ENCODE measurements around the gene SUMF2. TPM values are rescaled to one million over a fixed set of nuclear protein-coding genes. Genes with fewer than 3 reads are reported as not detected.
A peak's percentile ranks its signal among the peaks of the same experiment; 100 is the strongest.
"Not testable (repeated sequence)": the region's sequence is repeated elsewhere in the genome, so short reads cannot be mapped to it uniquely, and the experiment has no call there.

SUMF2 gene
- polyA plus RNA-seq, 1 donor = 215 TPM

DNA sequence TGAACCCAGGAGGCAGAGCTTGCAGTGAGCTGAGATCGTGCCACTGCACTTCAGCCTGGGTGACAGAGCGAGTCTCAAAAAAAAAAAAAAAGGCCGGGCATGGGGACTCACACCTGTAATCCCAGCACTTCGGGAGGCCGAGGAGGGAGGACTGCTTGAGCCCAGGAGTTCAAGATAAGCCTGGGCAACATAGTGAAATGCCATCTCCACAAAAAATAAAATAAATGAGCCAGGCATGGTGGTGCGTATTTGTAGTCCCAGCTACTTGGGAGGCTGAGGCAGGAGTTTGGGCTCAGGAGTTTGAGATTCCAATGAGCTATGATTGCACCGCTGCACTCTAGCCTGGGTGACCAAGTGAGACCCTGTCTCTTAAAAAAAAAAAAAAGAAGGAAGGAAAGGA is 31.5 kb upstream of the SUMF2 start:
- not testable (repeated sequence) for H3K27me3 ChIP-seq (ENCODE audit: control insufficient read depth, insufficient read depth, low read length); DNase-seq; H3K9me3 ChIP-seq (ENCODE audit: control insufficient read depth, low read depth, low read length)
- Histone ChIP-seq H3K4me1 (ENCODE audit: control insufficient read depth, insufficient read depth, low read length) (peaks cover 25% of the 10 kb centered on the region), H3K27ac (ENCODE audit: low read length) (peak overlapping the region; percentile 70), H3K36me3 (ENCODE audit: control insufficient read depth, insufficient read depth, low read length) (peaks cover 25% of the 10 kb centered on the region), H3K4me3 (ENCODE audit: low read length) (peak overlapping the region; percentile 58)
- no CpG with 5 or more reads among the region's 7 CpGs for WGBS (ENCODE audit: insufficient coverage, low lambda C conversion rate)

DNA sequence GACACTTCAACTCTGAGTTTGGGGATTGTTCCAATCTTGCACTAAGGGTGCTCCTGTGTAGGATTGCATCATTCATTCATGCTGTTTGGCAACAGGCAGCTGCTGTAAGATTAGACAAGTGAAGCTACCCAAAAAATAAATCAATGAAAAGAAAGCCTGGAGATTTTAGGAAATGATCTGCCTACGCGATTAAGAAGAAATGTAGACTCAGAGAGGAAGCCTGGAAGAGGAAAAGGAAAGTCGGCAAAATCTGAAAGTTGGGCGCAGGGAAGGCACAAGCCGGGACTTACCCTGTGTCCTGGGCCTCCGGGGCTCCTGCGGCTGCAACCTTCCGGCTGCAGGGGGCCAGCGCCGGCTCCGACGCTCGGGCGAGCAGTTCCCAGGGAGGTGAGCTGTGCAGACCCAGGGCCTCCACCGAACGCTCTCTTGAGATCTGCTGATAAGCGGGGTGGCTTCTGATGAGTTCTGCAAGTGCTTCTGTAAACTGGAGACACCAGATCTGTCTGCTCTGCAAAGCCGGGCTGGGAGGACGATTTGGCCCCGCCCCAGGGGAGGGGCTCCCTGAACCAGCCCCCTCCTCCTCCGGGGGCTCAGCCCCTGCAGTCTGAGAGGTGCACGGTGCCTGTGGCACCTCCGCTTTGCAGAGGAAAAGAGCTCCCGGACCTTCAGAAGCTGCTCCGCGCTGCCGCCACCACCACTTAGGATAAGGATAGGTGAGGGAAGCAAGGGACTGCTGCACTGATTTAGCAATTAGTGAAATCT is 30.2 kb upstream of the SUMF2 start:
- peak; percentile 80 to 89 for DNase-seq
- Histone ChIP-seq H3K4me1 (ENCODE audit: control insufficient read depth, insufficient read depth, low read length) (peaks cover 17% of the 10 kb centered on the region), H3K27me3 (ENCODE audit: control insufficient read depth, insufficient read depth, low read length) (no peaks in the 10 kb centered on the region), H3K27ac (ENCODE audit: low read length) (peak overlapping the region; percentile 70), H3K9me3 (ENCODE audit: control insufficient read depth, low read depth, low read length) (no peaks in the 10 kb centered on the region), H3K36me3 (ENCODE audit: control insufficient read depth, insufficient read depth, low read length) (peaks cover 15% of the 10 kb centered on the region), H3K4me3 (ENCODE audit: low read length) (peak overlapping the region; percentile 58)
- WGBS (ENCODE audit: insufficient coverage, low lambda C conversion rate) = 10% methylated on average over 2 of the region's 27 CpGs

DNA sequence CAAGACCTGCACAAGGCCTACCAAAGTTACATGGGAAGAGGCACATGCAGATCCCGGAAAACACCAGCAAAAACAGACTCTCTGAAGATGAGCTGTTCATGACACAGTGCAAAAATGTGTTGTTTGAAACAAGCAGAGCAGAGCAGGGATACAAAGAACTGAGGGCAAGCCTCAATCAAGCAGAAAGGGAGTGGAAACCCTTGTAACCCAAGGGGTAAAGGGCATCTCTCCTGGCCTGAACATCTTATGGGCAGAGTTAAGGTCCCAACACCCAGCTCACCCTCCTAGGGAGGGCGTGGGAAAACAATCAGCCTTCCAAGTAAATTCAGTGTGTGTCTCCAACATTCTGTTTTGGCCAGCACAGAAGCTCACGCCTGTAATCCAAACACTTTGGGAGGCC is 23.4 kb upstream of the SUMF2 start:
- WGBS (ENCODE audit: insufficient coverage, low lambda C conversion rate) = no CpG with 5 or more reads among the region's 3 CpGs
- peak overlapping the region; percentile 68 for H3K27ac ChIP-seq (ENCODE audit: low read length)
- no peaks in the 10 kb centered on the region for H3K9me3 ChIP-seq (ENCODE audit: control insufficient read depth, low read depth, low read length)
- peaks cover 6% of the 10 kb centered on the region for H3K4me1 ChIP-seq (ENCODE audit: control insufficient read depth, insufficient read depth, low read length)
- H3K36me3 ChIP-seq (ENCODE audit: control insufficient read depth, insufficient read depth, low read length) = peaks cover 3% of the 10 kb centered on the region
- H3K27me3 ChIP-seq (ENCODE audit: control insufficient read depth, insufficient read depth, low read length) = no peaks in the 10 kb centered on the region
- peak in 1 of 2 donors; percentile 56 for DNase-seq
- H3K4me3 ChIP-seq (ENCODE audit: low read length) = no peak overlapping the region

DNA sequence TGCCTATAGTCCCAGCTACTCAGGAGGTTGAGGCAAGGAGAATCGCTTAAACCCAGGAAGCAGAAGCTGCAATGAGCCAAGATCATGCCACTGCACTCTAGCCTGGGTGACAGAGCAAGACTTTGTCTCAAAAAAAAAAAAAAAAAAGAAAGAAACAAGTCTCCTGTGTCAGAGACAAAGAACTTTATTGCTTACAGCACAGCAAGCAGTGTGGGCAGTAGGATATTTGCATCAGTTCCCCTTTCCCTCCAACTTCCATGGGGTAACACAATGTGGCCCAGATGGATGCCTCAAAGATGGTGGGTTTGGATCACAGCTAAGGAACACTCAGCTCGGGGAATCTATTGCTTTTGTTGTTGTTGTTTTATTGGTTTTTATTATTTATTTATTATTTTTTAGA is 18.3 kb upstream of the SUMF2 start:
- H3K9me3 ChIP-seq (ENCODE audit: control insufficient read depth, low read depth, low read length); H3K27me3 ChIP-seq (ENCODE audit: control insufficient read depth, insufficient read depth, low read length); H3K4me3 ChIP-seq (ENCODE audit: low read length); H3K36me3 ChIP-seq (ENCODE audit: control insufficient read depth, insufficient read depth, low read length); DNase-seq: not testable (repeated sequence)
- H3K4me1 ChIP-seq (ENCODE audit: control insufficient read depth, insufficient read depth, low read length) = peaks cover 28% of the 10 kb centered on the region
- 100% methylated on average over 1 of the region's 2 CpGs for WGBS (ENCODE audit: insufficient coverage, low lambda C conversion rate)
- peak overlapping the region; percentile 95 for H3K27ac ChIP-seq (ENCODE audit: low read length)

DNA sequence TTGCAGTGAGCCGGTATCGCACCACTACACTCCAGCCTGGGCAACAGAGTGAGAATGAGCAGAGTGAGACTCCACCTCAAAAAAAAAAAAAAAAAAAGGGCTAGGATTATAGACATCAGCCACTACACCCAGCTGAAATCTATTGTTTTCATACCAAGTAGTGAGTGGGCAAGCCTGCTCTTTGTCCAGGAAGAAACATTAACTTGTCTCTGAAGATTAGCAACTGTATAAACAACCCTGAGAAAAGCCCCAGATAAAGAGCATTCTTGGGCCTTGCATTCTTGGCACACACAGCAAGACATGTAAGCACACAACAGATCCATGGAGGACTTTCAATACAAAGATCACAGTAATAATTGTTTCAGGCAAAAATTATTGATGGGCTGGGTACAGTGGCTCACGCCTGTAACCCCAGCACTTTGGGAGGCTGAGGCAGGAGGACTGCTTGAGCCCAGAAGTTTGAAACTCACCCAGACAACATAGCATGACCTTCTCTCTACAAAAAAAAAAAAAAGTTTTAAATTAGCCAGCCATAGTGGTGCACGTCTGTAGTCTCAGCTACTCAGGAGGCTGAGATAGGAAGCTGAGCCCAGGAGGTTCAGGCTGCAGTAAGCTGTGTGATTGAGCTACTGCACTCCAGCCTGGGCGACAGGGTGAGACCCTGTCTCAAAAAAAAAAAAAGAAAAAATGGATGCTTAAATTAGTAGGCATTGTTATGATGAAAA is 17.2 kb upstream of the SUMF2 start:
- WGBS (ENCODE audit: insufficient coverage, low lambda C conversion rate) = no CpG with 5 or more reads among the region's 5 CpGs
- DNase-seq = peak; percentile 58 to 88

DNA sequence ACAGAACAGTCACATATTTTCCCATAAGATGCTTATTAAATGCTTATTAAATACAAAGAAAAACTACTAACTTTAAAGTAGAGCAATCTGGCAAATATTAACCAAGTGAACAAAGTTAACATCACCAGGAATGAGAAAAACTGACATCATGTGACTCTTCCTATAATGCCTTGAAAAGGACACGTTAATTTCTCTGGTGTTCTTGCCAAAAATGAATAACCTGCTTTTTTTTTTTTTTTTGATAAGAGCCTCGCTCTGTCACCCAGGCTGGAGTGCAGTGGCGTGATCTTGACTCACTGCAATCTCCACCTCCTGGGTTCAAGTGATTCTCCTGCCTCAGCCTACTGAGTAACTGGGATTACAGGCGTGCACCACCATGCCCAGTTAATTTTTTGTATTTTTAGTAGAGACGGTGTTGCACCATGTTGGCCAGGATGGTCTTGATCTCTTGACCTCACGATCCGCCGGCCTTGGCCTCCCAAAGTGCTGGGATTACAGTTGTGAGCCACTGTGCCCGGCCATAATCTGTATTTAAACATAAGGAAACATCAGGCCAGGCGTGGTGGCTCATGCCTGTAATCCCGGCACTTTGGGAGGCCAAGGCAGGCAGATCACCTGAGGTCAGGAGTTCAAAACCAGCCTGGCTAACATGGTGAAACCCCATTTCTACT is 16.5 kb upstream of the SUMF2 start:
- DNase-seq = peak in 1 of 2 donors; percentile 77
- not testable (repeated sequence) for H3K4me3 ChIP-seq (ENCODE audit: low read length); H3K27me3 ChIP-seq (ENCODE audit: control insufficient read depth, insufficient read depth, low read length); H3K36me3 ChIP-seq (ENCODE audit: control insufficient read depth, insufficient read depth, low read length); H3K9me3 ChIP-seq (ENCODE audit: control insufficient read depth, low read depth, low read length)
- WGBS (ENCODE audit: insufficient coverage, low lambda C conversion rate) = no CpG with 5 or more reads among the region's 11 CpGs
- Histone ChIP-seq H3K4me1 (ENCODE audit: control insufficient read depth, insufficient read depth, low read length) (peaks cover 25% of the 10 kb centered on the region), H3K27ac (ENCODE audit: low read length) (peak overlapping the region; percentile 95)

More for the DNA sequence above, 17.2 kb upstream of the SUMF2 start:
- H3K36me3 ChIP-seq (ENCODE audit: control insufficient read depth, insufficient read depth, low read length) = peaks cover 3% of the 10 kb centered on the region
- H3K4me1 ChIP-seq (ENCODE audit: control insufficient read depth, insufficient read depth, low read length) = peaks cover 25% of the 10 kb centered on the region
- no peaks in the 10 kb centered on the region for H3K27me3 ChIP-seq (ENCODE audit: control insufficient read depth, insufficient read depth, low read length)
- H3K4me3 ChIP-seq (ENCODE audit: low read length) = no peak overlapping the region
- H3K27ac ChIP-seq (ENCODE audit: low read length) = peak overlapping the region; percentile 95
- no peaks in the 10 kb centered on the region for H3K9me3 ChIP-seq (ENCODE audit: control insufficient read depth, low read depth, low read length)

DNA sequence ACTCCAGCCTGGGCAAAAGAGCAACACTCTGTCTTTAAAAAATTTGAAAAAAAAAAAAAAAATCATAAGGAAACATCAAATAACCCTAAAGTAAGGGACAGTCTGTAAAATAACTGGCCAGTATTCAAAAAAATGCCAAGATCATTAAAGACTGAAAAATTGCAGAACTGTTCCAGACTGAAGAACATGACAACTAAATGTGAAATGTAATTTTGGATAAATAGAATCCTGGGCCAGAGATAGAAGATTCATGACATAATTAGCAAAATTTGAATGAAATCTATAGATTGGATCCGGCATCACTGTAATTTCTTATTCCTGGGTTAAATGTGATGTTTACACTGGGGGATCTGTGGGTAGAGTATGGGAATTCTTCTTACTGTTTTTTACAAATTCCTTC is 15.8 kb upstream of the SUMF2 start:
- H3K4me1 ChIP-seq (ENCODE audit: control insufficient read depth, insufficient read depth, low read length) = peaks cover 27% of the 10 kb centered on the region
- peak overlapping the region; percentile 95 for H3K27ac ChIP-seq (ENCODE audit: low read length)
- H3K36me3 ChIP-seq (ENCODE audit: control insufficient read depth, insufficient read depth, low read length) = peaks cover 6% of the 10 kb centered on the region

DNA sequence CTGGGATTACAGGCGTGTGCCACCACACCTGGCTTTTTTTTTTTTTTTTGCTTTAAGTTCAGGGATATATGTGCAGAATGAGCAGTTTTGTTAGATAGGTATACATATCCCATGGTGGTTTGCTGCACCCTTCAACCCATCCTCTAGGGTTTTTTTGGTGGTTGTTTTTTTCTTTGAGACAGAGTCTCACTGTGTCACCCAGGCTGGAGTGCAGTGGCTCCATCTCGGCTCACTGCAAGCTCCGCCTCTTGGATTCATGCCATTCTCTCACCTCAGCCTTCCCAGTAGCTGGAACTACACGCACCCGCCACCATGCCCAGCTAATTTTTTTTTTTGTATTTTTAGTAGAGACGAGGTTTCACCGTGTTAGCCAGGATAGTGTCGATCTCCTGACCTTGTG is 15.3 kb upstream of the SUMF2 start:
- no CpG with 5 or more reads among the region's 8 CpGs for WGBS (ENCODE audit: insufficient coverage, low lambda C conversion rate)
- H3K27me3 ChIP-seq (ENCODE audit: control insufficient read depth, insufficient read depth, low read length); DNase-seq; H3K9me3 ChIP-seq (ENCODE audit: control insufficient read depth, low read depth, low read length); H3K4me3 ChIP-seq (ENCODE audit: low read length): not testable (repeated sequence)
- Histone ChIP-seq H3K36me3 (ENCODE audit: control insufficient read depth, insufficient read depth, low read length) (peaks cover 11% of the 10 kb centered on the region), H3K4me1 (ENCODE audit: control insufficient read depth, insufficient read depth, low read length) (peaks cover 31% of the 10 kb centered on the region), H3K27ac (ENCODE audit: low read length) (peak overlapping the region; percentile 95)

More for the DNA sequence above, 15.8 kb upstream of the SUMF2 start:
- no peaks in the 10 kb centered on the region for H3K9me3 ChIP-seq (ENCODE audit: control insufficient read depth, low read depth, low read length)
- no peaks in the 10 kb centered on the region for H3K27me3 ChIP-seq (ENCODE audit: control insufficient read depth, insufficient read depth, low read length)
- H3K4me3 ChIP-seq (ENCODE audit: low read length) = no peak overlapping the region
- 100% methylated on average over 1 of the region's 1 CpG for WGBS (ENCODE audit: insufficient coverage, low lambda C conversion rate)
- DNase-seq = no peak

DNA sequence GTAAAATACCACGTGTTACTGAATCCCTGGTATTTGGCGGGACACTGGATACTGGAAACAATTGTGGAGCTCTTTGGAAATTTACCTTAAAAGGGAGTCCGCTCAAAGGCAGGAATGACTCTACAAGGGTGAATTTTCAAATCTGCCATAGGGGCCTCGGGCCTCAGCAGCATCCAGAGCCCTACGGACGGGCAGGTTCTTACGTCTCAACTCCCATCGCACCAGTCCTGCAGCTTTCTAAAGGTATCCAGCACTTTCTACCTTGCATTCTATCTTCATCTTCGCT is 13.1 kb upstream of the SUMF2 start:
- peak overlapping the region; percentile 89 for H3K27ac ChIP-seq (ENCODE audit: low read length)
- H3K36me3 ChIP-seq (ENCODE audit: control insufficient read depth, insufficient read depth, low read length) = peaks cover 30% of the 10 kb centered on the region
- H3K9me3 ChIP-seq (ENCODE audit: control insufficient read depth, low read depth, low read length) = no peaks in the 10 kb centered on the region
- DNase-seq = no peak
- no peaks in the 10 kb centered on the region for H3K27me3 ChIP-seq (ENCODE audit: control insufficient read depth, insufficient read depth, low read length)
- peaks cover 29% of the 10 kb centered on the region for H3K4me1 ChIP-seq (ENCODE audit: control insufficient read depth, insufficient read depth, low read length)
- 0% methylated on average over 1 of the region's 9 CpGs for WGBS (ENCODE audit: insufficient coverage, low lambda C conversion rate)
- H3K4me3 ChIP-seq (ENCODE audit: low read length) = peak overlapping the region; percentile 59

DNA sequence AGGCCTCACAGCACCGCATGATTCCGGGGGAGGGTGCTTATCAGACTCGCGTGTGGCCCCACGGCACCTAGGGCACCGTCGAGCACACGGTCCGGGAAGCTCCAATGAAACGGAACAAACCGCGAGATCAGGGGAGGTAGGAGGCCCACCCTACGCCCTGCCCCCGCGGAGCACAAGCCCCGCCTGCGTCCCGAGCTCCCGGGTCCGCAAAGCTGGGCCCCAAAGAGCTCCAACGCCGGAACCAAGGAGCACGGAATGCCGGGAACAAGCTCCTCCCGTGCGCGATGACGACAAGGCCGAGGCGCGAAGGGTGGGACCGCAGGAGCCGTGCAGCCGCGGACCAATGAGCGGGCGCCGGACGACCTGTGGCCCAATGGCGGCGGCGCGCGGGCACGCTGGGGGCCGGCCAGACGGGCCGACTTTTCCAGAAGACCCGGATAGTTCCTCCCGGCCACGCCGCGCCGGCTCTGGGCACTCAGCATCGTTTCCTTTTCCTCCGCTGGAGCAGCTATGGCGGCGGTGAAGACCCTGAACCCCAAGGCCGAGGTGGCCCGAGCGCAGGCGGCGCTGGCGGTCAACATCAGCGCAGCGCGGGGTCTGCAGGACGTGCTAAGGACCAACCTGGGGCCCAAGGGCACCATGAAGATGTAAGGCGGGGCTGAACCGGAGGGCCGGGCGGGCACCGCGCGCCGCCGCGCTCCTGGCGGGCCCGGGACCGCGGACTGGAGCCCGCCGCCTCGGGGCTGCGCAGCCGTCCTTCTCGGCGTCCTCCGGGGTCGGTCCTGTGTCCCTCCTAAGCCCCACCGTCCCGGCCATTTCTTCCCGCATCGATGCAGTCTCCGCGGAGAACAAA is 12.5 kb upstream of the SUMF2 start, which contains the start of the genes CCT6A and PSPH:
TSS of gene CCT6A (plus strand) at position 427 of the 853 bp plus-strand sequence. CDS start at position 511, 84 bp downstream.
TSS of gene PSPH (minus strand) at position 106 of the 853 bp plus-strand sequence. CDS start 30,232 bp downstream, outside the sequence.
- no CpG with 5 or more reads among the region's 97 CpGs for WGBS (ENCODE audit: insufficient coverage, low lambda C conversion rate)
- Histone ChIP-seq H3K27ac (ENCODE audit: low read length) (peak within 1 kb of the TSS; percentile 89), H3K9me3 (ENCODE audit: control insufficient read depth, low read depth, low read length) (no peaks in the 10 kb centered on the region)

More for the DNA sequence above, 12.5 kb upstream of the SUMF2 start, which contains the start of the genes CCT6A and PSPH:
- Histone ChIP-seq H3K4me1 (ENCODE audit: control insufficient read depth, insufficient read depth, low read length) (peaks cover 23% of the 10 kb centered on the region), H3K27me3 (ENCODE audit: control insufficient read depth, insufficient read depth, low read length) (no peaks in the 10 kb centered on the region), H3K36me3 (ENCODE audit: control insufficient read depth, insufficient read depth, low read length) (peaks cover 36% of the 10 kb centered on the region), H3K4me3 (ENCODE audit: low read length) (peak within 1 kb of the TSS; percentile 63)
- DNase-seq = peak; percentile 99 to 100
